Panc1 (cell line): Measurements from ENCODE around the gene MOBP.

Source experiments
- CTCF ChIP-seq: fragments of 450-650 bp; IDR thresholded peaks from 2 replicates; pipeline ENCODE4 v1.5.1; 2017; ENCODE audit warnings: mild to moderate bottlenecking
- TF ChIP-seq, protein P1 (sequence below), 2 experiments: IDR thresholded peaks; 2 replicates each; pipeline ENCODE4 v1.6.1; 2011 to 2012; ENCODE audit warnings: low read depth in 2 of 2, control low read depth in 1 of 2, low read length in 1 of 2, mild to moderate bottlenecking in 1 of 2, moderate library complexity in 1 of 2; ENCODE audit not compliant: insufficient read depth in 1 of 2

DNA sequence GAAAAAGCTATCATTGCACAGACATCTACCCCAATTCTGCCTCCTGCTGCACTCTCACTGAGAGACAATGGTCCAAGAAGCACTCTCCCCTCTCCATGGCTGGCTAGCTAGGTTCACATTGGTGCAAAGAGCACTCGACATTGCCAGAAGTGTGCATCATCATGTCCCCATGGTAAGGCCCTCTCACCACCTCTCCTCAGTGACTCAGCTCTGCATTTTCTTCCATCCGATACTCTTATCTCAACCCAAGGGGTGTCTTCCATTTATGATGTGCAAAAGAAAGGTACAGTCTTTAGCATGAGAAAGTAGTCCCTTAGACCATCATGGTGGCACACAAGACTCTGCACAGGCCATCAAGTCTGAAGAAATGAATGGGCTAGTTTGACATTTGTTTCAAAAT lies 46.9 kb upstream of the MOBP start:
- TF ChIP-seq, protein P1, sequence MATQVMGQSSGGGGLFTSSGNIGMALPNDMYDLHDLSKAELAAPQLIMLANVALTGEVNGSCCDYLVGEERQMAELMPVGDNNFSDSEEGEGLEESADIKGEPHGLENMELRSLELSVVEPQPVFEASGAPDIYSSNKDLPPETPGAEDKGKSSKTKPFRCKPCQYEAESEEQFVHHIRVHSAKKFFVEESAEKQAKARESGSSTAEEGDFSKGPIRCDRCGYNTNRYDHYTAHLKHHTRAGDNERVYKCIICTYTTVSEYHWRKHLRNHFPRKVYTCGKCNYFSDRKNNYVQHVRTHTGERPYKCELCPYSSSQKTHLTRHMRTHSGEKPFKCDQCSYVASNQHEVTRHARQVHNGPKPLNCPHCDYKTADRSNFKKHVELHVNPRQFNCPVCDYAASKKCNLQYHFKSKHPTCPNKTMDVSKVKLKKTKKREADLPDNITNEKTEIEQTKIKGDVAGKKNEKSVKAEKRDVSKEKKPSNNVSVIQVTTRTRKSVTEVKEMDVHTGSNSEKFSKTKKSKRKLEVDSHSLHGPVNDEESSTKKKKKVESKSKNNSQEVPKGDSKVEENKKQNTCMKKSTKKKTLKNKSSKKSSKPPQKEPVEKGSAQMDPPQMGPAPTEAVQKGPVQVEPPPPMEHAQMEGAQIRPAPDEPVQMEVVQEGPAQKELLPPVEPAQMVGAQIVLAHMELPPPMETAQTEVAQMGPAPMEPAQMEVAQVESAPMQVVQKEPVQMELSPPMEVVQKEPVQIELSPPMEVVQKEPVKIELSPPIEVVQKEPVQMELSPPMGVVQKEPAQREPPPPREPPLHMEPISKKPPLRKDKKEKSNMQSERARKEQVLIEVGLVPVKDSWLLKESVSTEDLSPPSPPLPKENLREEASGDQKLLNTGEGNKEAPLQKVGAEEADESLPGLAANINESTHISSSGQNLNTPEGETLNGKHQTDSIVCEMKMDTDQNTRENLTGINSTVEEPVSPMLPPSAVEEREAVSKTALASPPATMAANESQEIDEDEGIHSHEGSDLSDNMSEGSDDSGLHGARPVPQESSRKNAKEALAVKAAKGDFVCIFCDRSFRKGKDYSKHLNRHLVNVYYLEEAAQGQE (IDR thresholded peaks at IDR 0.05; ENCODE audit: insufficient read depth in 1 of 2, low read depth in 2 of 2, low read length in 1 of 2) = no peak
- no peak for TF ChIP-seq CTCF
